ACHN (cell line): ENCODE measurements around the gene PHPT1.
A peak's percentile ranks its signal among the peaks of the same experiment; 100 is the strongest.
"Not testable (repeated sequence)": the region's sequence is repeated elsewhere in the genome, so short reads cannot be mapped to it uniquely, and the experiment has no call there.

ENCODE experiments used
- DNase-seq: peaks from one replicate; pipeline ENCODE4 v3.0.0-alpha.2; 2015
- in situ Hi-C: cut with HindIII; loops from 2 replicates; pipeline ENCODE4 v1.10.0; 2017; ENCODE audit warnings: low sequenced_read_pairs, low pct_ligation_motif_present, low pct_unique_long_range_greater_than_20kb

The PHPT1 gene

DNA sequence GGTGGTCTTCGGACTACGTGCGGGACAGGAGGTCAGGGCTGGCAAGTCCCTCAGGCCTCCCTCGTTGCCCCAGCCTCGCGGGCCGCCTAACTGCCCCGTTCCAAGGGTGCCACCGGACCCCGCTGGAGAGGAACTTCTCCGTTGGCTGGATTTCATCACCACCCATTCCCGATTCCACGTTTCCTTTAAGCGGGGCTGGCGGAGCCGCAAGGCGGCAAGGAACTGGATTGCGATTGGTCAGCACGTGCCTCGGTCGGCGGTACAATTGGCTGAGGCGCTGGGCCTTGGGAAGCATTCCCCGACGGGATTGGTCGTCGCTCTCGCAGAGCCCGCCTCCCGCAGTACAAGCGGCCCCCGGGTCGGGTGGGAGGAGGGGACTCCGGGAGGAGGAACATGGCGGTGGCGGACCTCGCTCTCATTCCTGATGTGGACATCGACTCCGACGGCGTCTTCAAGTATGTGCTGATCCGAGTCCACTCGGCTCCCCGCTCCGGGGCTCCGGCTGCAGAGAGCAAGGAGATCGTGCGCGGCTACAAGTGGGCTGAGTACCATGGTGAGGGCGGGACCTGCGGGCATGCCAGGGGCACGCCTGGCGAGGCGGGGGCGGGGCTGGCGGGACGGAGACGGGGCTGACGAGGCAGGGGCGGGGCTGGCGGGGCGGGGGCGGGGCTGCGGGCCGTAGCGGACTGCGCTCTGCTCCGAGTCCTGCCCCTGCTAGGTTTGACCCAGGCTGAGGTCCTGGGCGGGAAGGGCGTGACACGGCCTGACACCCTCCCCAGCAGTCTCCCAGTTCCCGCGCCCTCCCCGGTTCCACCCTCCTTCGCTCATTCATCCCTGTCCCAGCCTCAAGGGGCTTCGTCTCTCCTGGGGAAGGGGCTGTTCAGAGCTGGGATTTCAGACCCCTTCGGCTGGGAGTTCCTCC lies at the start of gene PHPT1:
Gene PHPT1 (plus strand): TSS at position 372 of the 922 bp plus-strand sequence. CDS start 22 bp downstream, at position 394.
- peak; percentile 98 for DNase-seq
- in situ Hi-C loops = no loop called here

DNA sequence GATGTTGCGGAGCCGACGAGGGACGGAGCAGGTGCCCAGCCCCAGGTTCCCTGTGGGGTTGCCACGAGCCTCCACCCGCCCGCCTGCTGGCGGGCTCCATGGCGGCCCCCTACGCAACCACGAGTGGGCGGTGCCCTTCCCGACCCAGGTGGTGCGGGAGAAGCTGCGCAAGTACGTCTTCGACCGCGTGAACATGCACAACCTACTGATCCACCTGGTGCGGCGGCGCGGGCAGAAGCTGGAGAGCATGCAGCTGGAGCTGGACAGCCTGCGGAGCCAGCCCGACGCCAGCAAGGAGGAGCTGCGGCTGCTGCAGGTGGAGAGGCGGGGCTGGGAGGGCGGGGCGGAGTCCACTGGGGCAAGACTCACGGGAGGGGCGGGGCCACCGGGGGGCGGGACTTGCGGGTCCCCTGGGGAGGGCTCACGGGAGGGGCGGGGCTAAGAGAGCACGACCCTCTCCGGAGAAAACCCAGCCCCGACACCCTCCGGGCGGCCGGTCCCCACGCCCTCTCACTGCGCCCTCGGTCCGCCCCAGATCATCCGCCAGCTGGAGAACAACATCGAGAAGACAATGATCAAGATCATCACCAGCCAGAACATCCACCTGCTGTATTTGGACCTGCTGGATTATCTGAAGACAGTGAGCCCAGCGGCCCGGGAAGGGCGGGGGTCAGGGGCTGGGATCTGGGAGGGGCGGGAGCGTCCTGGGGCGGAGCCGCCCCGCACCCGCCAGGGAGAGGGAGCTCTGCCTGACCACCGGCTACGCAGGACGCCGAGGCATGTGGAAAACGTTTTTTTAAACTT lies 49.2 kb upstream of the PHPT1 start:
- in situ Hi-C loops = no loop called here
- DNase-seq = peak; percentile 80

DNA sequence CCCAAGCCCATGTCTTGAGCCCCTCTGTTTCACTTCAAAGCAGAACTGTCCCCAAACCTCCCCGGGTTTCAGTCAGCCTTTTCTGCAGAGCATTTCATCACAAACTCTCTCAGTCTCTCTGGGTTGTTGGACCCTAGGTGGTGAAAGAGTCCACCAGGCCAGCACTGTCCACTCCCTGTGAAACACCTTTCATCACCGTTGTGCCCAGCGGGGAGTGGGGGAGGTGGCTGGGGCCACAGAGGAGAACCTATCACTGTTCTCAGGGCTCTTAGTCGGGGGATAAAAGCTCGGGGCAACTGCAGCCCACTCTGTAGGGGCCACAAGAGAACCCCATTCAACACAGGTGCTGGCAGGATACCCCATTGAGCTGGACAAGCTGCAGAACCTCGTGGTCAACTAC lies 46.9 kb upstream of the PHPT1 start:
- DNase-seq = no peak
- in situ Hi-C loops = no loop called here

DNA sequence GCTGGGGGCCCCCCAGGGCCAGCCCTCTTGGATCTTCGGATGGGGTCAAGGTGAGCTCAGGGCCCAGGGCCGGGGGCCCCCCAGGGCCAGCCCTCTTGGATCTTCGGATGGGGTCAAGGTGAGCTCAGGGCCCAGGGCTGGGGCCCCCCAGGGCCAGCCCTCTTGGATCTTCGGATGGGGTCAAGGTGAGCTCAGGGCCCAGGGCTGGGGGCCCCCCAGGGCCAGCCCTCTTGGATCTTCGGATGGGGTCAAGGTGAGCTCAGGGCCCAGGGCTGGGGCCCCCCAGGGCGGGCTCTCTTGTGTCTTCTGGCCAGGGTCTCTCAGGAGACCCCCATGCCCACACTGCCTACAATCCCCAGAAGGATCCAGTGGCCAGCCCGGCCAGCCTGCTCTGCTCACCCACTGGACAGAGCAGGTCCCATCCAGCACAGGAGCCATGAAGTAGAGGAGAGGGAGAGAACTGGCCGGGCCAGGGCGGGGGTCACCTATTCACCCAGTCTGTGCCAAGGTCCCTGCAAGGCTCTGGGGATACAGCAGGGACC lies 46.1 kb upstream of the PHPT1 start:
- DNase-seq, in situ Hi-C loops: not testable (repeated sequence)

DNA sequence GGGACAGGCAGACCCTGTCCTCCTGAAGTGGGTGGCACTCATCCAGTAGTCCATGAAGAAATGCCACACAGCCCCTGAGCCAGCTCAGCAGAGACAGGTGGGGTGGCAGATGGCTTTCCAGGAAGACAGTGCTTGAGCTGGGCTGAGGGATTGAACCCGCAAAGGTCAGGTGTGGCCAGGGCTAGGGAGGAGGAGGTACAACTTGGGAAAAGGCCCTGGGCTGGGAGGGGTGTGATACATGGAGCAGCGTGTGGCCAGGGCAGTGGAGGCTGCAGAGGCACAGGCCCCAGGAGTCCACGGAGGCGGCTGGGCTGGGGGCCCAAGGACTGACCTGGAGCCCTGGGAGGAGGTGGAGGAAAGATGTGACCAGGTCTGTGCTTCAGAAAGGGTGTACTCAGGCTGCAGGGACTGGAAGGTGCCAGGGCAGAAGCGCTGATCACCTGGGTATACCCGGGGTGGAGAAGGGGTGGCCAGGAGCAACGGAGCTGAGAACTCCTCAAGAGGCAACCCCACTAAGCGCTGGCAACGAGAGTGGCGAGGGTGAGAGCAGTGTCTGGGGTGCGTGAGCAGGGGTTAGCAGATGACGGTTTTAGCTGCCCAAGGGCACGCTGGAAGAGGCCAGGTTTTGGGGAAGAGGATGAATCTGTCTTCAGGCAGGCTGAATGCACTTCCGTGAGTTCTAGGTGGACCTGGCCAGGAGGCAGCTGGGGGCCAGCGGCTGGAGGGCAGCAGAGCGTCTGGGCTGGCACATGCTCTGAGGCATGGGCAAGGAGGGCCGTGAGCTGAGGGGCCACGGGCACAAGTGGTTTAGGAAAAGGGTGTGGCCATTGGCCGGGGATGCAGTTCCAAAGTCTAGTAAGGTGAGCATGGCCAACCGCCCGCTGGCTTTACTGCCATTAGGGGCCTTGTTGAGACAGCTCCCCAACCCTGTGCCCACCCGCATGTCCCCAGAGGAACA lies 45.4 kb upstream of the PHPT1 start:
- in situ Hi-C loops = no loop called here
- DNase-seq = no peak

DNA sequence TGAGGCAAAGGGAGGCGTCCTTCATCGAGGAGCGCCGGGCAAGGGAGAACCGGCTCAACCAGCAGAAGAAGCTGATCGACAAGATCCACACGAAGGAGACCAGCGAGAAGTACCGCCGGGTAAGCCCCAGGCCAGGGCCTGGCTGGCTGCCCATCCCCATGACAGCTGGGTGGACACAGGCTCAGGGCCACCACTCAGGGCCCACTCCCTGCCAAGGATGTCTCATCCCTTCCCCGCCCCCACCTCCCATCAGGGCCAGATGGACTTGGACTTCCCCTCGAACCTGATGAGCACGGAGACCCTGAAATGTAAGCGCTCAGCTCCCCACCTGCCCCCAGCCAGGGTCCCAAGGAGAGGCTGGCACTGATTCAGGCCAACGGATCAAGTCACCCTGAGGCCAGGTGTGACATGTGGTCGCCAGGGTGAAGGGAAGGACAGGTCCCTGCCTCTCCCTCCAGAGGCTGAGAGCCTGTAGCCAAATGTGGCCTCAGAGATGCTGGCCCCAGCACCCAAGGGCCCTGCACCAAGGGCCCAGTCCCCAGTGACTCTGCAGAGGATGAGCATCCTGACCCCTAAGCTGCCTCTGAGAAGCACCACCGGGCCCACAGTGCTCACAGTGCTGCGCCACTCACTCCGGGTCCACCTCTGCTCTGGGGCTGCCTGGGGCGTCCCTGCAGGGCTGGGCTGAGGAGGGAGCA lies 44.6 kb upstream of the PHPT1 start:
- in situ Hi-C loops = no loop called here
- no peak for DNase-seq

DNA sequence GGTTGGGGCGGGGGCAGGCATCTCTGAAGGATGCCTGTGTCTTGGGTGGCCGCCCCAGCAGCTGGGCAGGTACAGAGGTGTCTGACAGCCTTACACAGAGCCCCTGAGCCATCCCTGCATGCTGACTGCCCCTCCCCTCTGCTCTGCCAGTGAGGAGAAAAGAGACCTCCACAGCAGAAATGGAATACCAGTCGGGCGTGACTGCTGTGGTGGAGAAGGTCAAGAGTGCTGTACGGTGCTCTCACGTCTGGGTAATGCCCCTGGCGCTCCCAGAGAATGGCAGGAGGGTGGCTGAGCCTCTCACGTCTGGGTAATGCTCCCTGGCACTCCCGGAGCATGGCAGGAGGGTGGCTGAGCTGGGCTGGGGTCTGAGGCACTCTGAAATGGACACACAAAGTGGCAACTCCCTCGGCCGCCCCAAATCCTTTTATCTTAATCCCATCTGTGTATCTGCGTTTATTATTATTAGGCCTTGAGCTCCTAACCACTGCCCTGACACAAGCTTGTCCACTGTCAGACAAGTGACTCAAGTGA lies 43.9 kb upstream of the PHPT1 start:
- in situ Hi-C loops = no loop called here
- DNase-seq = no peak

DNA sequence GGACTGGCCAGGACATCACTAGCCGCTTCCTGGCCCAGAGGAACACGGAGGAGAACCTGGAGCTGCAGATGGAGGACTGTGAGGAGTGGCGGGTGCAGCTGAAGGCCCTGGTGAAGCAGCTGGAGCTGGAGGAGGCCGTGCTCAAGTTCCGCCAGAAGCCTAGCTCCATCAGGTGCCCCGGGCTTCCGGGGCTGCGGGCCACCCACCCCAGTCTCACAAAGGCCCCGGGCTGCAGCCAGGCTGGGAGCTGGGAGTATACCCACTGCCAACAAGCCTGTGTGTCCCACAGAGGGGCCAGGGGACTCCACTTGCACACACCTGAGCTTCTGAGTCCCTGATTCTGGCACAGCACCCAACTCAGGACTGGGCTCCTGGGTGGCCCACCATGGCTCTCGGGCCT lies 43.1 kb upstream of the PHPT1 start:
- DNase-seq = no peak

DNA sequence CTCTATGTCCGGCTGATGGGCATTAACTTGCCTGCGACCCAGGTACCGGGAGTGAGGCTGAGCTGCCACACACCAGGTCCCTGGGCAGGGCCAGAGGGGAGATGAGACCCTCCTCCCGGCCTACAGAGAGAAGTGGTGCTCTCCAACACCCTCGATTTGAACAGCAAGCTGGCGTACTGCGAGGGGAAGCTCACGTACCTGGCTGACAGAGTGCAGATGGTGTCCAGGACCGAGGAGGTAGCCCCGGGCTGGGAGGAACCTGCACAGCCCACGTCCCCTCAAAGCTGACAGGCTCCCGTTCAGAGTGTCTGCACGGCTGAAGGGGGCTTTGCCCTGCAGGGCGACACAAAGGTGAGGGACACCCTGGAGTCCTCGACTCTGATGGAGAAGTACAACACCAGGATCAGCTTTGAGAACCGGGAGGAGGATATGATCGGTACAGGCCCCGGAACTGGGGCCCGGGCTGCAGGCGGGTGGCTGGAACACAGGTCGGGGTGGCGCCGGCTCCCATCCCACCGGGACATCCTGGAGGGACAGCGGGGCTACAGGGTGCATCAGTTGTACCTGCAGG lies 42.5 kb upstream of the PHPT1 start:
- in situ Hi-C loops = no loop called here
- DNase-seq = no peak

More for the DNA sequence above, 43.1 kb upstream of the PHPT1 start:
- in situ Hi-C loops = no loop called here

DNA sequence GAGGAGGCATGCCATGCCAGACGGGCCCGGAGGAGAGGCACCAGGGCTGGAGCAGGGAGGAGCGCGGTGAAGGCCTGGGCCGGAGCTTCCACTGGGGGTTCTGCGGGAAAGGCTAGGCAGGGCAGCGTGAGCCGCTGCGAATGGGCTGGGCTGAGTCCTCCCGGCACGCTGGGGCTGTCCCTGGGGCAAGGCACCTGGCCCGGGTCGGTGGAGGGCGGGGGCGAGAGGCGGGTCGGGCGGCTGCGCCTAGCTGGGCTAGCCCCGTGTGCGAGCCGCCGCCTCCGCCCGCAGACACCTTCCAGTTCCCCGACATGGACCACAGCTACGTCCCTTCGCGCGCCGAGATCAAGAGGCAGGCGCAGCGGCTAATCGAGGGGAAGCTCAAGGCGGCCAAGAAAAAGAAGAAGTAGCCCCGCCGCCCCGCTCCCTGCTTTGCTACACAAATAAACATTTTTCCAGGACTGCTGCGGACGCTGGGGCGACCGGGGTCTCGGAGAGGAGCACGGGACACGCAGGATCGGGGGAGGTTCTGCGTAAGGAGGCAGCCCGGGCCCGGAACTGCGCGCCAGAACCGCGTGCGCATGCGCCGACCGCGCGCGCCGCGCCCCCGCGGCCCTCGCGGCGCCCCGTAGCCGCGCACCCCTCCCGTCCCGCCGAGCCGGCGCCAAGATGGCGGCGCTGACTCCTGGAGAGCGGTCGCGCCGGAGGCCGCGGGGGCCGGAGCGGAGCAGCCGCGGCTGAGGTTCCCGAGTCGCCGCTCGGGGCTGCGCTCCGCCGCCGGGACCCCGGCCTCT lies 41.7 kb upstream of the PHPT1 start, which contains the start of gene RABL6:
Gene RABL6 (plus strand): TSS at position 668 of the 794 bp plus-strand sequence. CDS start 249 bp downstream, outside the sequence.
- DNase-seq = peak; percentile 74
- in situ Hi-C loops = no loop called here

DNA sequence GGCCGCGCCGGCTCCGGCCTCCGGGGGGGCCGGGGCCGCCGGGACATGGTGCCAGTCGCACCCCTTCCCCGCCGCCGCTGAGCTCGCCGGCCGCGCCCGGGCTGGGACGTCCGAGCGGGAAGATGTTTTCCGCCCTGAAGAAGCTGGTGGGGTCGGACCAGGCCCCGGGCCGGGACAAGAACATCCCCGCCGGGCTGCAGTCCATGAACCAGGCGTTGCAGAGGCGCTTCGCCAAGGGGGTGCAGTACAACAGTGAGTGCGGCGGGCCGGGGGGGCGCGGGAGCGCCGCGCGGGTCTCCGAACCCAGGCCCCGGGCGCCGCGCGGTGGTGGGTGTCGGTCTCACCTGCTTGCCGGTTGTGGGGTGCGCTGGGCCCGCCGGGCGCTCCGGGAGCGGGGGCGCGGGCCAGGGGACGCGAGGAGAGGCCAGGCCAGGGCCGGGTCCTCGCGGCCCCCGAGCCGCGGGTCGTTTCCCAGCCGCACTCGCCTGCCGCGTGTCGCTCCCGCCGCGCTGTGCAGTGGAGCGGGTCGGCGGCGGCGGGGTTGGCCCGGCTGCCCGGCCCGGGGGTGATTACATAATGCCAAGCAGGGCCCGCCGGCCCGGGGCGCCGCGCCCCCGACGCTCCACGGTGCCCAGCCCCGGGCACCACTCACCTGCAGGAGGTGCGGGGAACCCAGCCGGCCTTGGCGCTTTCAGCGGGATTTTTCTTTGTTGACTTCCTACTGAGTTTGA lies 41.0 kb upstream of the PHPT1 start:
- DNase-seq = peak; percentile 24
- in situ Hi-C loops = no loop called here

DNA sequence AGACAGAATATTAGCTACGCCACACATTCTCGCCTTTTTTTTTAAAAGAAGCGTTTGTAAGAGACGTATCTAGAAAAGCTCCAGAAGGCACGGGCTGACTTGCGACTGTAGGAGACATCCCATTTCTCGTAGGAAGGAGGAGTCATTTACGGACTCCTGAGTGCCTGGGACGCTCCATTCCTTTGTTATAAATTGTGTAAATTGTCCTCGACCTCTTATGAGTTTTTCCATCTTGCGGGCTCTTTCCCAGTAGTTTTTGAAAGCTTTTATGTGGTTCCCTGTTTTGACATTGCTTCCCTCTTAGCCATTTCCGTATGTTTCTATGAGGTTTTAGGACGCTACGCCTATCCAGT lies 40.4 kb upstream of the PHPT1 start:
- peak; percentile 25 for DNase-seq
- in situ Hi-C loops = no loop called here

DNA sequence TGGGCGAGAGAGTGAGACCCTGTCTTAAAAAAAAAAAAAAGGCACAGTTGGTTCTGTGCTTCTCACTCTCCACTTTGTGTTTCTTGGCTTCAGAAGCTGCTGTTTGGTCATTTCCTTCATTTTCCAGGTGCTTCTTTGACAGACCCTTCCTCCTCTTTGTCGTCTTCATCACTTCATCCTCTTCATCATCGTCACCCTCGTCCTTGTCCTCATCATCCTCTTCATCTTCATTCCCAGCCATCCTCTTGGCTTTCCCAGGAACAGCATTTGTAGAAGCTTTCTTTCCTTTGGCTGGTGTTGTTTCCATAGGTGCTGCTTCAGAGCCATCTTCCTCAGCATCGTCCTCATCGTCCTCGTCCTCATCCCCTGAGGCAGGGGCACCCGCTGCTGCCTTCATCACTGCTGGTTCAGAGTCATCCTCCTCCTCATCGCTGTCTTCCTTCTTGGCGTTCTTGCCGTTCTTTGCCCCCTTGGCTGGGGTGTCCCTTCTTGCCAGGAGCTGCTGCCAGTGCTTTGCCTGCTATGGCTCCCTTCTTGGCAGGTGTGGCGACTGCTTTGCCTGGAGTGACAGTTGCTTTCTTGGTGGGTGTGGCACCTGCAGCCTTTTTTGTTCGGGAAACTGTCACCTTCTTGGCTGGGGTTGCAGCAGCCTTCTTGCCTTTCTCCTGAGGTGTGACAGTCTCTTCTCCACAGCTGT lies 34.3 kb upstream of the PHPT1 start:
- DNase-seq = no peak
- in situ Hi-C loops = no loop called here

DNA sequence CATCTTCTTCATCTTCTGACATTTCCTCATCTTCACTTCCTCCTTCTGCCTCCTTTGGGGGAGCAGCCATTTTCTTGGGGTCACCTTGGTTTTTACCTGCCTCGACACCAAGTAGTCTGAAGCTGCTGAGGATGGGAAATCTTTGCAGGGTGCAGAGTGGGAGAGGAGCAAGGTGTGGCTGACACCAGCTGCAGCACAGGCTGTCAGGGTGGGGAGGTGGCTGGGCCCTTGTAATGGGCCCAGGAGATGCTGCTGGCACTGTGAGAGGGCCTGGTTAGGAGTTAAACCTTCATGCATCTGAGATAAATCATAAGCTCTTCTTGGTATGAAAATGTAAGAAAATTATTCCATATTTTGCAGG lies 33.8 kb upstream of the PHPT1 start:
- in situ Hi-C loops = no loop called here
- no peak for DNase-seq
